CD4-positive, alpha-beta T cell treated with Interleukin-17A for 4 hours (primary cell): ENCODE measurements around the gene CAPSL.
A peak's percentile ranks its signal among the peaks of the same experiment; 100 is the strongest.
"Not testable (repeated sequence)": the region's sequence is repeated elsewhere in the genome, so short reads cannot be mapped to it uniquely, and the experiment has no call there.

Experiments used
- DNase-seq: peaks from one replicate; pipeline ENCODE4 v3.0.0-alpha.2; 2020; ENCODE audit warnings: mixed read lengths

The CAPSL gene

DNA sequence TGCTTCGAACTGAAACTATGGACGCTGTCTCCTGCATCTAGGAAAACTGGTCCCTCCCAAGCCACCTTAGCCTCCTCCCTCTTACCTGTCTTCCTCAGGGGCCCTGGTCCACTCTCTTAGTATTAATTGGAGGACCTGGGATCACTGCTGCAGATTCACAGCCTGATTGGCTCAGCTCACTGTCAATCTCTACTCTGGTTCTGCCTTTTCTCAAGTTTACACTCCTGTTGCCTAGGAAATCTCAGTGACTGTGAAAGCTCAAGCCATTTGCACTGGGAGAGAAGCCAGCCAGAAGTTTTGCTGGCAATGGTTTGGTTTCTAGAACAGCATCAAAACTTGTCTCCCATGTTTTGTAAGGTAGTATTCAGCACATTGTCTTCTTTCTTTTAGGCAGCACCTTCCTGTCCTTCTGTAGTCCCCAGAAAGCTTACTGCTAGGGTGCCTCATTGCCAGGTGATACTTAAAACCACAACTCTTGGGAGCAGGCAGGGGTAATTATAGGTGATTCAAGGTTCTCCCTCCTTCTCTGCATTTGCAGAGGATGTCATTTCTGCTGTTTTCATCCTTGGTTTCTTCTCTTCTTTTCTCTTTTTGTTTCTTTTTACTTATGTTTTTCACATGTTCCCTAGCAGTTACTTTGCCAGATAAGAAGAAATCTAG is at the start of gene CAPSL:
TSS of gene CAPSL (minus strand) at position 55 of the 660 bp plus-strand sequence. CDS start 17,502 bp downstream, outside the sequence.
- no peak for DNase-seq

DNA sequence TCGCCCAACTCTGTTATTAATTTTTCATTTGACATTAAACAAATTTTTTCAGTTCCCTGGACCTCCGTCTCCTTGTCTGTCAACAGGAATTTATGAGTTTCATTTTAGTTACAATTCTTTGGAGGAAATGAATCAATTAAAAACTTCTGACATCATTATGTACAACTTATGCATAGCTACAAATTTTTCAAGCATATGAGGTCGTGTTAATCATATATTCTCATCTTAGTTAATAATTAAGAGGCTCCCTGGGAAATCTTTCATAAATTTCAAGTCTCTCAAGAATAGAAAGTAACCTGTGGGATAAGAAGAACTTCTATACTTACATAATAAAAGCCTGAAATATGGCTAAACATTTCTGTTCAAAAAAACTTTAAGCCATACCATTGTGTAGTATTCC is 49.4 kb upstream of the CAPSL start:
- DNase-seq = no peak

GRCh38 chr5:35979715-35980114 is 41.3 kb upstream of the CAPSL start:
- DNase-seq = no peak

GRCh38 chr5:35976859-35977258 is 38.4 kb upstream of the CAPSL start:
- not testable (repeated sequence) for DNase-seq

DNA sequence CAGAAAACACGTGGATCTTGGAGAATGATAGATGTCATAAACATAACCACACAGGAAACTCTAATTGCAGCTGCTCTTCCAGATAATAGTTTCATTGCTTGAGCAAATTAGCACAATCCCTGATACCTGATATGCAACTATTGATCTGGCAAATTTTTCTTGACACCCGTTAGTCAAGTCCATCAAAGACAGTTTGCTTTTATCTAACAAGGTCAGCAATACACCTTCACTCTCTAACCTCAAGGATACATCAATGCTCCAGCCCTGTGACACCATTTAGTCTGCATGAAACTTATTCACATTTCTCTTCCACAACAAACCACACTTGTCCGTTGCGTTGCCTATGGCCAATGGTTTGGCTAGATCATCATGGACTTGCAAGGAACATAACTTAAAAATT is 36.1 kb upstream of the CAPSL start:
- no peak for DNase-seq

GRCh38 chr5:35971878-35972210 is 33.4 kb upstream of the CAPSL start:
- no peak for DNase-seq

DNA sequence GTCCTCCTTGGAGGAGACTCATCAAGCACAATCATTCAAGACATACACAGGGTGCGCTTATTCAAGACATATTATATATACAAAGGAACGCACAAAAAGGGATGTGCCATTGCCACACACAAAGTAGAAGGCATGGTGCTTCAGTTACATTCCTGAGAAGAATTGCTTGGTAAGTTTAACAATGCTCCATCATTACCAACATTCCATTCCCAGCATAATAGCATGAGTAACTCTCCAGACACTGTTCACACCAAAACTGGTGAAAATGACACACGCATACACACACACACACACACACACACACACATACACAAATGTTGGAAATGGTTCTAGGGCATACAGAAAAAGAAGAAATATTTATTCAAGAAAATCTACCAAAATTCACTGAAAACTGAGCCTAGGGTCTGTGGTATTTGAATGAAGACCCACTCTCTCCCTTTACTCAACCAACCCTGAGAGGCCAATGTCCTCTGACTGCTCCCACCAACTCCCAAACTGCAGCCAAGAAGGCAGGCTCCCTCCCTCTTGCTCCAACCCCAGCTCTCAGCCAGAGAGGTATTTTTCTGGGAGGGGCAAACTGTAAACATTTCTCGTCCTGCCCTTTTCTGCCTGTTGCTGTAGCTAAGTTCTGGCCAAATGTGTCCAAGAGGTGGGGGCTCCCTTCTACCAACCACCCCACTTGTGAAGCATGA is 32.9 kb upstream of the CAPSL start:
- DNase-seq = no peak

GRCh38 chr5:35963381-35963843 is 25.0 kb upstream of the CAPSL start:
- no peak for DNase-seq

DNA sequence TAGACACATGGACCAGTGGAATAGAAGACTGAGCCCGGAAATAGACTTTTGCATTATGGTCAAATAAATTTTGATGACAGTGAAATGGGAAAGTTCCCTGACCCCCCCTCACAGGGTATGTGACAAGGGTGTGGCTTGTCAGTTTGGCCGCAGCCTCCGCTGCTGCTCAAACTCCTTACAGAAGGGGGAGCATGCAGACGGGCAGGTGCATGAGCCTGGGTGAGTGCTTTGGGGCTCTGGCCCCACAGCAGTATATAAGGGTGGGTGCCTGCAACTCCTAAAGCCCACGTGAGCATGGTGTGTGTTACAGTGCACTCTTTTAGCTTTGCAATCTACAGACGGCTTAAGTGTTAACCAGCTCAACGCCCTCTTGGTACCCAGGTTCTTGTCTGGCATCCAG is 21.9 kb upstream of the CAPSL start:
- DNase-seq = no peak

DNA sequence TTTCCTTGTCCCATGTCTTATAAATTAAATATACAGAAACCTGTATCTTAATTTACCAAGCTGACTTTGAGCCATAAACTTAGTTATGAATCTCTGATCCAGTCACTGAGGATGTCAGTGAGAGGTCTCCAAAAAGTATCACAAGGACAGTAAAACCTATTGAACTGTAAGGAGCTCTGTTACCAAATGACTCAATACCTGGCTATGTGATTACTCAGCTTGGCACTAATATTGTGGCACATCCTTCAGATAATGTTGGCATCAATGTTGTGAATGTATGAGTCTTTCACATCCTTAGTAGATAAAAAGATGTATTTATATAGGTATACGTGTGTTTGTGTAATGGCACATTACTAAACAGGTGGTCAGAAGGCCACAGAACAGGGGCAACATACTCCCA is 18.0 kb upstream of the CAPSL start:
- DNase-seq = no peak

DNA sequence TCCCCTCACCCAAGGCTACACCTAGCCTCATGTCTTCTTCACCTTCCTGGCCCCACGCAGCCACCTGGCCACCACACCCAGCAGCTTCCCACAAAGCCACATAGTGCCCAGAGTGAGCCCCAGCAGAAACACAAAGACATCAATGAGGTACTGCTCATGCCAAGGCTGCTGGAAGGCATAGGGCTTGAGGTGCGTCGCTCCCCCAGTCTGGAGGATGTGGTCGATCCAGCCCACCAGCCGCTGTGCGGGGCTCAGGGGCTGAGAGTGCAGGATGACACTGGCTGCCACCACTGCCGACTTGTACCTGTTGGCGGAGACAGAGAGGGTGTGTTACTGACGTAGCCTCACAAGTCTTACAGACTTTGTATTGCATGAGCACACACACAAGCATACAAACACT is 15.8 kb upstream of the CAPSL start:
- DNase-seq = no peak

GRCh38 chr5:35947085-35947484 is 8.7 kb upstream of the CAPSL start:
- no peak for DNase-seq

- DNase-seq = no peak
Measured at GRCh38 chr5:35939639-35940038, 1.2 kb upstream of the CAPSL start.

DNA sequence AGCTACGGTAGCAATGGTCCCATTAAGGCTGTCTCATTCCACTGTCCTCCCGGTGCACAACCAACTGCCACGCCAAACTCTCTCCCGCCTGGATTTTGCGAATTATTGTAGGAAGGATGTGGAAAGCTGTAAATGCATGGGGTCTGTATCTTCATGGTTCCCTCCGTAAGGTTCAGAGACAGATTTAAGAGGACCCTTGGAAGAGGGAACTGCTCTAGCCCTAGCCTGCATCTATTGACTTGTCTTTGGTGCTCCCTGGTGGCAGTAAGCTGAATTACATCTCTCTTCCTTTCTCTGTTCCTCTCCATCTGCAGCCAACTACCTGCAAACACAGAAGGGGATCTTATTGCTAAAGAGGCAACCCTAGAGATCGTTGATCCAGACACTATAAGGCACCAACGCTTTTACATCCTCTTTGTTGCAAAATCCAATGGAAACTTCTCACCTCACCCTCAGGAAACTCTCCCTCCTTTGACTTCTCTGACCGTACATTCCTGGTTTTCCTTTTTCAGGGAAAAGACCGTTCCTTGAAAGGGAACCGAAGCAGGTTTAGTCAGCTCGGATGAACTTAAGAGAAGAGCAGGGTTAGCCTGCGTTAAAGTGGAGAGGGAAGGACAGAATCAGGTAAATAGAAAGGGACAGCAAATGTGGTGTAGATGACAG is 11.9 kb downstream of the CAPSL start:
- peak; percentile 77 for DNase-seq

- peak; percentile 94 for DNase-seq
Measured at GRCh38 chr5:35924950-35925722, 13.3 kb downstream of the CAPSL start.

DNA sequence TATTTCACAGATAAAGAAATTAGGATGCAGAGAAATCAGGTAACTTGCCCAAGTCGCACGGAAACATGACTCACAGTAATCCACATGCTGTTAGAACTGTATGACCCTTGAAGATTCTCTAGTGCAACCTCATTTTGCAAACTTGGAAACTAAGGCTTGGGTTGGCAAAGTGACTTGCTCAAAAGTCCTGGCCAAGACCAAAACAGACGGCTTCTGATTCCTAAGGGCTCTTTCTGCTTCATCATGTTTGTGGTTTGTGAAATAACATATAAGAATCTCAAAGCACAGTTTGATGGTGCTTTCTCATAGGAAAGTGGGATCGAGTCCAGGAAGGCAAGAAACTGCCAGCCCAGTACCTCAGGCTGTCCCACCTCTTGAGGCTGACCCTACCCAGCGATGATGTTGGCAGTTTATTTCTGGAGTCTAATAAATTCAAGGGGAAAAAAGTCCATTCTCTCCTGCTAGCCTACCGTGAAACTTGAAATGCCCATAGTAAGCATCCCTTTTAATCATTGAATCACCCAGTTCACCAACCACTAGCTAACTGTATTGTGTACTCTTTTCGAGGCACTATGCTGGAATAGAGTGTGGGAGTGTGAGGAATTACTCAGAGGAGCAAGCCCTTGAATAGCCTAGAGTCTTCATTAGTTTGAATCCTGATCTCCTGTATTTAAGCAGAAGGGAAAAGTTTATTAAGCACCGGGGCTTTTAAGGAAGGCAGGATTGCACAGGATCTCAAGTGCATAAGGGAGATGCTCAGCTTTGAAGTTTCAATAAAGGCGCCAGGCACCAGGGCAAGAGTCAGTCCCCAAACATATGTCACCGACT is 14.1 kb downstream of the CAPSL start:
- peak; percentile 34 for DNase-seq

DNA sequence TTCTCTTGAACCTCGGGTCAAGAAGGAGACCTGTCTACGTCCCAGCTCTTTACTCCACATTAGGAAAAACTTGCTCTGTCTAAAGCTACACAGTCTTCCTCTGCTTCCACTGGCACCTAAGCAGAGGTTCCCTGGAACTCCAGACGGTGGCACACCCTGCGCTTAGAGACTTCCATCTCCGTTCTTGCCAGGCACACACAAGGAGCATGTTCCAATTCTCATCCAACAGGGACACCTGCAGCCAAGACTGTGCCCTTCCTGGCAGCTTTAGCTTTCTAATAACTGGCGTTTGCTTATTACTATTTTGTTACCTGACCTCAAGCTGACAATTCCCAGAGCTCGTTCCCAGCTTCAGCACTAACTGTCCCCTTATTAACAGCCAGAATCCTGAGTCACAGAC is 16.0 kb downstream of the CAPSL start:
- DNase-seq = no peak

- DNase-seq = peak; percentile 25
Measured at GRCh38 chr5:35921930-35922329, 16.5 kb downstream of the CAPSL start.

DNA sequence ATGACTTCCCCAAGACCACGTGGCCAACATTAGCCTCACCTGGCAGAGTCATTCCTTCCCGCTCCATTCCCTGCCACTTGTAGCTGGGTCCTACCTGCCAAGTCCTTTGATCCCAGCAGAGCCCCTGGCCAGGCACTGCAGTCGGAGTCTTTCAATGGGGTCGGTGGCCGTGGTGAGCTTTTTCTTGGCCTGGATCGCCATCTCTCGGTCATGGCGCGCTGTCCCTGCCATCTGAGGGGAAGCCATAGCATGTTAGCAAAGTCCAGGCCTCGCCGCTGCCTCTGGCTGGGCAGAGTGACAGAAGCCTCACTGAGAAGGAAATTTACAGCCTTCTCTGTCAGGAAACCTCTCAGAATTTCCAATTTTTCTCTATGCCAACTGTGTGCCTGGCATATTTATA is 17.5 kb downstream of the CAPSL start:
- no peak for DNase-seq

DNA sequence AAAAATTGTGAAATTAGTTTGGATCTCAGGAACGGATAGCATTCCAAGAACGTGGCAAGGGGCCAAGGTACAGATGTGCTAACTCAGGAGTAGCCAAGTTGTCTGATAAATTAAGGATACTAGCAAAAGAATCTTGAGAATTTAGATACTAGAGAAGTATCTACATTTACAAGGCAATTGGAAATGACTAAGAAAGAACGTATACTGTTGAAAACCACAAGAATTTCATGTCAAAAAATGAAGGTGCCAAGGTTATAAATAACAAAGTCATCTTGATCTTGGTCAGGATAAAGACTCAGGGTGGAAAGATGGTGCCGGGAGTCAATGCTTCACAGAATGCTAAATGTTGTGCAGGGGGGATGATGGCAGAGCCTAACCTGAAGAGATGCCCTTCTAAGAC is 19.2 kb downstream of the CAPSL start:
- no peak for DNase-seq

GRCh38 chr5:35908814-35909213 is 29.6 kb downstream of the CAPSL start:
- no peak for DNase-seq

DNA sequence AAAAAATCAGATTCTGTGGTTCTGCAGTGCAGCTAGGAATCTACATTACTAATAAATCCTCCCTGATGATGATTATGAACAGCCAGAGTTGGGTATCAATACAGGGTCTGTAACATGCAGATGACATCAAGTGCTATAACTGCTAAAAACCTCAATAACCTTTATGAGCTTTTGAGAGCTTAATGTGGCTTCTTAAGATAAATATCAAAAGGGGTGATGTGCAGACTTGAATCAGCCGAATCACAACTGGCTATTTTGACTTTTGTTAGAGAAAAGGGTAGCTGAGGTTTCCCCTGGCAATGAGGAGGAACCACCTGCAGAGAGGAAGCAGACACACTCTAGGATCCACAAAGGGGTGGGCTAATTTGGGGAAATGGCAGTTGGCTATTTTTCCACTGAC is 30.2 kb downstream of the CAPSL start:
- DNase-seq = no peak
